GM12891 (cell line): Measurements from ENCODE around the gene CHRDL2.

Experiments
- POLR2A ChIP-seq: IDR thresholded peaks from 2 replicates; pipeline ENCODE4 v1.6.1; 2011; ENCODE audit warnings: low read depth, low read length, control low read depth
- POLR2AphosphoS5 ChIP-seq: IDR thresholded peaks from 2 replicates; pipeline ENCODE4 v1.6.1; 2011; ENCODE audit warnings: low read depth, low read length, control low read depth
- POU2F2 ChIP-seq: IDR thresholded peaks from 2 replicates; pipeline ENCODE4 v1.6.1; 2011; ENCODE audit warnings: low read depth, mild to moderate bottlenecking, control low read depth, low read length, moderate library complexity
- SPI1 ChIP-seq: IDR thresholded peaks from 2 replicates; pipeline ENCODE4 v1.6.1; 2011; ENCODE audit warnings: low read depth, low read length, control low read depth
- TAF1 ChIP-seq: IDR thresholded peaks from 2 replicates; pipeline ENCODE4 v1.6.1; 2011; ENCODE audit warnings: low read depth, low read length, control low read depth

GRCh38 chr11:74694136-74694930 lies 36.9 kb downstream of the CHRDL2 start:
- TF ChIP-seq POLR2A (no peak), SPI1 (no peak), POLR2AphosphoS5 (no peak), POU2F2 (no peak), TAF1 (no peak)
